Skin of body (tissue), 3 donors: ENCODE results near the gene DDI2. TPM values are rescaled to one million over a fixed set of nuclear protein-coding genes. Genes with fewer than 3 reads are reported as not detected.

Experiments
- DNase-seq: peaks from one replicate; lab custom pipeline; 2025; lab: John Stamatoyannopoulos, UW
- small RNA-seq: library from RNA; depleted of rRNA; stranded (forward); fragments of <200 nt; gene quantifications from one replicate; pipeline ENCODE3, GENCODE V24; 2014; ENCODE audit warnings: low replicate concordance
- total RNA-seq: library from RNA; depleted of rRNA; stranded (reverse); fragments of >200 nt; gene quantifications from one replicate; pipeline ENCODE4 v1.2.3, GENCODE V29; 2014

The DDI2 gene
- total RNA-seq, 1 donor from 2014 or later, result 54.4 TPM

DNA sequence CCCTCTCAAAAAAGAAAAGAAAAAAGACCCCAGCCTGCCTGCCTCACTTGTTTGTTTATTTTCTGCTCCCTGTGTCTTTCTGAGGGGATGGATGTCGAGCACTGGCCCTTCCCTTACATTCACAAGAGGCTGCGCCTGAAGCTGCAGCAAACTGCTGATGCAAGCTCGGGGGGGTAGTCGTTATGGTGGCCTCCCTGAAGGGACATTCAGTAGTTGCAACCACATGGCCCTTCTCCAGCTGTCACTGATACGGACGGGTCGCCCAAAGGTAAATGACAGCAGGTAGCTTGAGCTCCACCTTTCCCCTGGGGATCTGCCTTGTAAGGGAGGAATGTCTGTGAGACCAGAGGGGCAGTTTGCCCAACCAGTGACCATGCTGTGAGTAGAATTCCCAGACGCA is 84.5 kb downstream of the DDI2 start:
- no peak for DNase-seq

DNA sequence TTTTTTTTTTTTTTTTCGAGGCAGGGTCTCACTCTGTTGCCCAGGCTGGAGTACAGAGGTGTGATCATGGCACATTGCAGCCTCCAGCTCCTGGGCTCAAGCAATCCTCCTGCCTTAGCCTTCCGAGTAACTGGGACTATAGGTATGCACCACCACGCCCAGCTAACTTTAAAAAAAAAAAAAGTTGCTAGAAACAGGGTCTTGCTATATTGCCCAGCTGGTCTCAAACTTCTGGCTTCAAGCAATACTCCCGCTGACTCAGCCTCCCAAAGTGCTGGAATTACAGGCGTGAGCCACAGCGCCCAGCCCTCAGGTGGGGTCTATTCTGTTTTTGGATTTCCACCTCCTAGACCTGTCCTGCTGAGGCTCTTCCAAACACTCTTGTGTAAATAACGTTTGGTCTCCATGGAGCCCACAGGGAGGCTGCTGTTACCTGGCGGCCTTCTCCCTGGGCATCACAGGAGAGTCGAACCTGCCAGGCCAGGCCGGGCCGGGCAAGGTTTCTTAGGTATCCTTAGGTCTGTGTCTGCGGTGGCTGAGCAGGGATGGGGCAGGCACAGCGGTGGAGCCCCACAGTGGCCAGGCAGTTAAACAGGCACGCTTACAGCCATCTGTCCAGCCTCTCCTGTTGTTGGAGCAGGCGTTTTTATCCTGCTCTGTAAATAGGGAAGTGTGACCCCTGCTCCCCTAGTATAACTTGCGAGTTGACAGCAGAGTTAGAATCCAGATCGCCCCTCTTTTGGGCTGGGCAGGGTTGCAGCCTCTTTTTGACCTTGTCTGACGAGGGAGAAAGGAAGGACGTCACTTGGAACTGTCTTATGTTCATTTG is 85.7 kb downstream of the DDI2 start:
- no peak for DNase-seq

DNA sequence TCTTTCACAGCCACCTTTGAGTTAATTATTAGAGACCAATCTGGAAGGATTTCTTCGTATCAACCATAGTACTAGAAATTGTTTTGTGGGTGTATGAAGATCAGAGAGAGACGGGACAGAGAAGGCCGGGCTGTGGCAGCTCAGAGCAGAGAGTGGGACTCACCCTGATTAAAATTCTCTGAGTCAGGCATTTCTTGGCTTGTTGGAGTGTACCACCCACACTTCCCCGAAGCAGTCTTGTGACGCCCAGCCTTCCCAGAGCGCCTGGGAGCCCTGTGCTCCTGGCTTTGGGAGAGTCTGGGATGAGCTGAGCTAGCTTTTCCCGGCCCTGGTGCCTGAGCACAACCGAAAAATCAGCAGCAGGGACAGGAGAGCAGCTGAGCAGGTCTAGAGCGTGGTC is 86.3 kb downstream of the DDI2 start:
- peak; percentile 60 for DNase-seq

DNA sequence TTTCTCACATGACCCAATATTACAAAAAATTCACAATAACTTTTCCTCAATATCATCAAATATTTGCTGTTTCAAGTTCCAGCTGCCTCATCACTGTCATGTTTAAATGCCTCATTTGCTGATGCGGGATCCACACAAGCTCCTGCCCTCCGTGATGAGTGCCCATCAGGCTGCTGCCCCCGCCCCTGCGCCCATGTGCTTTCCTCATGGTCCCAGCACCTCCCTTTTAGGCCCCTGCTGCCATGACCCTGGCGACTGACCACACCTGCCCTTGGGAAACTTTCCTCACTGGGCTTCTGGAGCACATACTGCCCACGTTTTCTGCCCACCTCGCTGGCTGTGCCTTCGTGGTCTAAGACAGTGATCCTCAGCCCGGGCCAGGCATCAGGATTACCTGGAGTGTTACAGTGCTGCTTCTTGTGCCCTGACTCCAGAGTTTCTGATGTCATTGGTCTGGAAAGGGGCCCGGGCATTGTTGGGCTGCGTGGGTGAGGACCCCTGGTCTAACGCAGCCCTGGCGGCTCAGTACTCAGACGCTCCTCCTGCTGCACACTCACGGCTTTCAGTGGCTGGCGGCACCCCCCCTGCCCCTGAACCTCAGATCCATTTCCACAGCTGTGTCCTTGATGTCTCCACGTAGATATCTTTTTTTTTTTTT is 87.4 kb downstream of the DDI2 start:
- no peak for DNase-seq

DNA sequence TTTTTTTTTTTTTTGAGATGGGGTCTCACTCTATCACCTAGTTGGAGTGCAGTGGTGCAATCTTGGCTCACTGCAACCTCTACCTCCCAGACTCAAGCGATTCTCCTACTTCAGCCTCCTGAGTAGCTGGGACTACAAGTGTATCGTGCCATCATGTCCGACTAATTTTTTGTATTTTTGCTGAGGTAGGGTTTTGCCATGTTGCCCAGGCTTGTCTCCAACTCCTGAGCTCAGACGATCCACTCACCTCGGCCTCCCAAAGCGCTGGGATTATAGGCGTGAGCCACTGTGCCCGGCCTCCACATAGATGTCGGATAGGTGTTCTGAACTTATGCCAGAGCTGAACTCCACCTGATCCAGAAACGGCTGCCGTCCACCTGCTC is 87.9 kb downstream of the DDI2 start:
- no peak for DNase-seq

DNA sequence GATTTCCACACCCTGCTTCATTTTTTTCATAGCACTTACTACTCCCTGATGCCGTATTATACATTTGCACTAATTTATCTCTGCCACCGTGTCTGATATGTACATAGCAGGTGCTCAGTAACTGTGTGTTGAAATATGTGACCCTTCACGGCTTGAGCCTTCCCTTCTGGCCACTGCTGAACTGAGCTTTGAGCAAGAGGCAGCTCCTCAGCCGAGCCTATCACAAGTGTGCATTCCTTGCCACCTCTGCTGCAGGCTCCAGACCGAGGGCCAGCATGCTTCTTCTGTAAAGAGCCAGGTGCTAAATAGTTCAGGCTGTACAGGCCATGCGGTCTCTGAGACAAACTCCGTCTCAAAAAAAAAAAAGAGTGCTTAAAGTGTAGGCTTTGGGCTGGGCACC is 89.5 kb downstream of the DDI2 start:
- DNase-seq, result no peak

DNA sequence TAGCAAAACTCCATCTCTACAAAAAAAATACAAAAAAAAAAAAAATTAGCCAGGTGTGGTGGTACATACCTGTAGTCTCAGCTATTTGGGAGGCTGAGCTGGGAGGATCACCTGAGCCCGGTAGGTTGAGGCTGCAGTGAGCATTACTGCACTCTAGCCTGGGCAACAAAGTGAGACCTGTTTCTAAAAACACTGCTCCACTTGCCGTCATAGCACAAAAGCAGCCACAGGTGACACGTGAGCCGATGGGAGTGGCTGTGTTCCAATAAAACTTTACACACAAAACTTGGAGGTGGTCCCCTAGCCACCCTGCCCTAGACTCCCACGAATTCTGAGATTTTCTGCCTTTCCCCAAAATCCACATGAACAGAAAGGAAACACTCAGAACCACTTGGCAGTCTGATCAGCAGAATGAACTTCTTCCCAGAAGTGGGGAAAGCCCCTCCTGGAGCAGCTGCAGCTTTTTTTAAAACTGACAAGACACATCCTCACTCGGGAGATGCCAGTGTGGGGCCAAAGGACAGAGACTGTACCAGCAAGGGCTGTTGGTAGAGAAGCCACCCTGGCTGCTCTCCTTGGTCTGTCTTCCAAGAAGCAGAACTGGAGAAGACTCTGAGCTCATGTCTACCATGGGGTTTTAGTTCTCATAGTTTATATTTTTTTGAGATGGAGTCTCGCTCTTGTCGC is 90.1 kb downstream of the DDI2 start:
- no peak for DNase-seq

DNA sequence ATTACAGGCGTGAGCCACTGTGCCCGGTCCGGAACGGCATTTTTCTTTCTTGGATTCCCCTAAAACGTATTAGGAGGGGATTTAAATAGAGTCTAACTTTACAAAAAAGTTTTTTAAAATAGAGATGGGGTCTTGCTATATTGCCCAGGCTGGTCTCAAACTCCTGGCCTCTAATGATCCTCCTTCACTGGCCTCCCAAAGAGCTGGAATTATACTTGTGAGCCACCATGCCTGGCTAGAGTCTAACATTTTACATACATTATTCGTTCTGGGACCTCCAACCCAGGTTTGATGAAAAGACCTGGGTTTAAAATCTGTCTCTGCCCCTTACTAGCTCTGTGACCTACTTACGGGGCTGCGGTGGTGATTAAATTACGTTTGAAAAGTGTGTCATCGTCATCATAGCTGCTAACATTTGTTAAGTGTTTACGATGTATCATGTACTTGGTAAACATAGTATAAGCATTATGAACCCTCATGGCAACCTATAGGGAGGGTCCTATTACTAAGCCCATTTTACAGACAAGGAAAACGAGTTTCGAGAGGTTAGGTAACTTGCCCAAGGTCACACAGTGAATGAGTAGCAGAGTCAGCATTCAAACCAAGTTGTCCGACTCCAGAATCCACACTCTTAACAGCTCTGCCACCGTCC is 91.4 kb downstream of the DDI2 start:
- no peak for DNase-seq

DNA sequence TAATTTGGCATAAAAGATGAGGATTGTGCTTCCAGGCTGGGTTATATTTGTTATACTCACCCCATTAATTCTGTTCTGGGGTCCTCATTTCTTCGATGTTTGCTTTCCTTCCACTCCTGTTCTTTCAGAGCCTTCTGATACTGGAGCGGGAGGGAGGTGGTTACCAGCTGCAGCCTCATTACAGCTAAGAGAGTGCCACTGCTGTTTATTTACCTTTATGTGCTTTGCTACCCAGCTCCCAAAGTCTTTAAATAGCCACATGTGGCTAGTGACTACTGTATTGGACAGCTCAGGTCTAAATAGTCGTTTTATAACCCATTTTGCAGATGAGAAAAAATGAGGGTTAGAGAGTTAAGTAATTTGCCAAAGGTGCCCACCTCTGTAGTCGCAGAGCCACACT is 92.0 kb downstream of the DDI2 start:
- DNase-seq, result no peak

DNA sequence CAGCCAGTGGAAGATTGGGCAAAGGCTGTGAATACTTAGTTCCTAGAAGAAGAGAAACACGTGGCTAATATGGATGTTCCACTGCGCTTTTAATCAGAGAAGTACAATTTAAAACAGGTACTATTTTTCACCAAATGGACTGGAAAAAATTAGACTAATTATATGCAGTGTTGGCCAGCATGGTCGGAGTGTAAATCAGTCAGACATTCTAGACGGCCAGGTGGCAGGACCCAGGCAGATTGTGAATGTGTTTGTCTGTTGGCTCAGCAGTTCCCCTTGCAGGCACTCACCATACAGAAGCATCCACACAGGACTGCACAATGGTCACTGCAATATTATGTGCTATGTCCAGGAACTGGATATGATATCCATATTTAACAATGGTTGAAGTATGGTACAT is 94.9 kb downstream of the DDI2 start:
- DNase-seq, result no peak

- no peak for DNase-seq
These were observed 97.3 kb downstream of the DDI2 start for GRCh38 chr1:15714406-15715136.

- DNase-seq, result no peak
These were observed 100.3 kb downstream of the DDI2 start for GRCh38 chr1:15717418-15718125.

GRCh38 chr1:15718199-15718601 is 100.9 kb downstream of the DDI2 start:
- DNase-seq, result no peak

Small RNAs within 50 kb of the gene (small RNA-seq; reads per million reads assigned to genes)
- gene AL121992.2, result not detected
- not detected for gene CD24P1
- not detected for gene RNU7-179P

Other genes starting within 250 kb of the DDI2 start
- gene EFHD2, start 207.6 kb upstream of the DDI2 start, total RNA-seq, result 12.6 TPM
- not detected for gene CTRC, start 179.0 kb upstream of the DDI2 start, total RNA-seq
- gene CELA2A, start 160.7 kb upstream of the DDI2 start, total RNA-seq, result not detected
- 0.30 TPM for gene CELA2B, start 141.4 kb upstream of the DDI2 start, total RNA-seq
- gene CASP9, start 93.2 kb upstream of the DDI2 start, total RNA-seq, result 5.1 TPM
- gene DNAJC16, start 90.6 kb upstream of the DDI2 start, total RNA-seq, result 12.8 TPM
- 0.99 TPM for gene AGMAT, start 32.4 kb upstream of the DDI2 start, total RNA-seq
- 19.6 TPM for gene PLEKHM2, start 66.9 kb downstream of the DDI2 start, total RNA-seq
- gene SLC25A34, start 118.8 kb downstream of the DDI2 start, total RNA-seq, result 0.49 TPM
- not detected for gene TMEM82, start 125.0 kb downstream of the DDI2 start, total RNA-seq
- gene FBLIM1, start 141.3 kb downstream of the DDI2 start, total RNA-seq, result 14.6 TPM
- gene UQCRHL, start 190.2 kb downstream of the DDI2 start, total RNA-seq, result 4.2 TPM
- gene SPEN, start 230.2 kb downstream of the DDI2 start, total RNA-seq, result 46.5 TPM